ENCODE data around the gene EIF4G3. TPM values are rescaled to one million over a fixed set of nuclear protein-coding genes. Genes with fewer than 3 reads are reported as not detected.

Gene EIF4G3
- 47.9 and 60.6 TPM in 2 replicates for total RNA-seq

DNA sequence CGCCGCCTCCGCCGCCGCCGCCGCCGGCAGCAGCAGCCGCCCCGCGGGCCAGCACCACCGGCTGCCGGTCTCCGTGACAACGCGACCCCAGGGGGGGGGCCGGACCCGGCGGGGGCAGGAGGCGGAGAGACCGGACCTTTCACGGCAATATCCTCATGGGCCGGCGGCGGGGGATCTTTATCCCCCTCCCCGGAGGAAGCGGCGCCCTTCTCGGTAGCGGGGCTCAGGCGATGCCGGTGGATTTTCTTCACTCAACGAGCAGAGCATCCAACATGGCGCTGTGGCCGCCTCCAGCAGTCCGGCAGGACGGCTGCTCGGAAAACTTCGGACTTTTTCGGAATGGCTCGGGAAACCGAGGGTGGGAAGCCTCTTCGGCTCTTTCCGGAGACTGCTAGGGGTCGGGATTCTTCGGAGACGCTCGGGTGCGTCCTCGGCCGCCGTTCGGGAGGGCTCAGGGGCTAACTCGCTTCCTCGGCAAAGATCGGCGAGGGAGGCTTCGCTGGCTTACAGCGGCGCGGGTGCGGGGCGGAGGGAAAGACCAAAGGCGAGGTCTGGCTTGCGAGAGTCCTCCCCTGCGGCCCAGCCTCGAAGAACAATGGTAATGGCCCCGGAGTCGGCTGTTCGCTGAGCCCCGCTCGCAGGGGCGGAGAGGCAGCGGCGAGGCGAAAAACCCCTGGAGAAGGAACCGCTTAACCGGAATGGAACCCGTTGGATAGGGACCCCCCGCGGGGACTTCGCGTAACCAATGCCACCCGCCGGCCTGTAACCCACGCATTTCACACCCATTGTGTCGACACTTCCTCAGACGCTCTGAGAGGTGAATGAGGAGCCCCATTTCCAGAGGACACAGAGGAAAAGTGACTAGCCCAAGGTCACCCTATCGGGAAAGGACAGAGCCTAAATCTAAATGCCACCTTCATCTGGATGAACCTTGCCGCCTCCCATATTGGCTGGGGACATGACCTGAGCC is at the start of gene EIF4G3:
EIF4G3 (minus strand) TSS at position 312 of the 970 bp plus-strand sequence. CDS start 174,155 bp downstream, outside the sequence.

GRCh38 chr1:20787029-20787839 is 389.5 kb downstream of the EIF4G3 start, which contains the start of gene HP1BP3:
Gene HP1BP3, minus strand, starts transcription at chr1:20787307. Its CDS starts 6,867 bp downstream, at chr1:20780440.

Small RNA genes within 50 kb of the gene (small RNA-seq; reads per million reads assigned to genes)
- gene AL627311.1 (ENCODE audit: low replicate concordance), result not detected
- 0.26 reads per million for gene MIR1256 (ENCODE audit: low replicate concordance)
- not detected for gene RNU7-200P (ENCODE audit: low replicate concordance)

Other genes starting within 250 kb of the EIF4G3 start
- gene ECE1, start 113.6 kb upstream of the EIF4G3 start, total RNA-seq, result 253 and 305 TPM in 2 replicates